A673 (cell line): Measurements from ENCODE around the gene NCKAP5. TPM values are rescaled to one million over a fixed set of nuclear protein-coding genes. Genes with fewer than 3 reads are reported as not detected.

Source experiments
- BruUV-seq: library from RNA; stranded (reverse); fragments of 400-500 nt; replicated peaks from 2 replicates; lab custom pipeline; 2021; lab: Mats Ljungman, UMichigan
- CTCF ChIA-PET: fragments of 300-600 bp; sonication (Branson Sonifier 250); formaldehyde crosslinking; loops from one replicate; lab custom pipeline; 2022; ENCODE audit warnings: antibody characterized with exemption; lab: Charles Lee
- POLR2A ChIA-PET: fragments of 300-600 bp; sonication (Branson Sonifier 250); formaldehyde crosslinking; loops from one replicate; lab custom pipeline; 2022; ENCODE audit warnings: antibody characterized with exemption; ENCODE audit not compliant: low non-redundant PET; lab: Charles Lee
- DNase-seq: peaks from one replicate; pipeline ENCODE4 v3.0.0-alpha.2; 2015; ENCODE audit warnings: low spot score
- H3K27ac ChIP-seq: fragments of 200-600 bp; sonication (generic); 2 replicates; pipeline ENCODE4 v1.5.1; 2016; ENCODE audit warnings: mixed run types, low read depth, mild to moderate bottlenecking, mixed read lengths, antibody characterized with exemption, low read length; ENCODE audit not compliant: poor library complexity, severe bottlenecking
- H3K27me3 ChIP-seq: fragments of 200-600 bp; sonication (generic); replicated peaks from 2 replicates; pipeline ENCODE4 v1.6.1; 2017; ENCODE audit warnings: mixed run types, low read depth, mild to moderate bottlenecking, mixed read lengths, antibody characterized with exemption, low read length; ENCODE audit not compliant: insufficient read depth, poor library complexity
- H3K36me3 ChIP-seq: fragments of 200-600 bp; sonication (generic); 2 replicates; pipeline ENCODE4 v1.6.1; 2016; ENCODE audit warnings: mixed run types, mild to moderate bottlenecking, mixed read lengths, antibody characterized with exemption, low read length; ENCODE audit not compliant: insufficient read depth, poor library complexity, severe bottlenecking
- H3K4me1 ChIP-seq: fragments of 200-600 bp; sonication (generic); 2 replicates; pipeline ENCODE4 v1.6.1; 2017; ENCODE audit warnings: mixed run types, mild to moderate bottlenecking, mixed read lengths, antibody characterized with exemption, low read length; ENCODE audit not compliant: insufficient read depth, poor library complexity, severe bottlenecking
- H3K4me3 ChIP-seq: fragments of 200-600 bp; sonication (generic); 2 replicates; pipeline ENCODE4 v1.5.1; 2016; ENCODE audit warnings: low read depth, mixed run types, mild to moderate bottlenecking, mixed read lengths, low read length; ENCODE audit not compliant: poor library complexity, severe bottlenecking
- H3K9me3 ChIP-seq: fragments of 200-600 bp; sonication (generic); 2 replicates; pipeline ENCODE4 v1.6.1; 2016; ENCODE audit warnings: mixed run types, low read depth, mild to moderate bottlenecking, mixed read lengths, antibody characterized with exemption, low read length; ENCODE audit not compliant: poor library complexity, severe bottlenecking
- EZH2 ChIP-seq: fragments of 200-600 bp; sonication (generic); IDR thresholded peaks from 2 replicates; pipeline ENCODE4 v1.6.1; 2017; ENCODE audit warnings: borderline replicate concordance, low read depth, mild to moderate bottlenecking, mixed read lengths, antibody characterized with exemption, low read length; ENCODE audit not compliant: poor library complexity, severe bottlenecking
- intact Hi-C: fragments of 100-400 bp; cut with micrococcal nuclease; formaldehyde crosslinking; loops from one replicate; pipeline ENCODE4 v1.10.0; 2022; ENCODE audit not compliant: unreplicated experiment
- total RNA-seq: library from RNA; stranded (reverse); gene quantifications from 2 replicates; pipeline ENCODE4 v1.2.3, GENCODE V29; 2021
- TF ChIP-seq, protein P1 (sequence below): fragments of 300-800, 200-600 bp; sonication (generic); conservative IDR thresholded peaks from 2 replicates; pipeline ENCODE4 v1.5.1; 2017; ENCODE audit warnings: low read depth, mild to moderate bottlenecking, antibody characterized with exemption, low read length, moderate library complexity, mixed read lengths

Gene NCKAP5
- total RNA-seq, 1 experiment from 2014 or later: 26.6 TPM

DNA sequence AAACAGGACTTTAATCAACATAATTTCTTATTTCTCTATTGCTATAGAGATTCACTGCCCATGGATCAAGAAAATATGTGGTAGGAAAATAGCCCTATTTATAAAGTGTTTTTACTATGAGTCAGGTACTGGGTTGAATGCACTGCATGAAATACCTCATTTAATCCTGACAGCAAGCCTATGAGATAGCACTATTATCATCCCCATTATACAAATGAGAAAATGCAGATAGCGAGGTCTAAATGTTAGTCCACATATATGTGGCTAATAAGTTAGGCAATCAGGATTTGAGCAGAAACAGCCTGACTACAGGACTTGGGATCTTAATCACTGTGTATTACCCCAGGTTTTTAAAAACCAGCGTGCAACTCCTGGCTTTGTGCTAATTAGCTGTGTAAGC lies 889.8 kb downstream of the NCKAP5 start:
- DNase-seq: no peak
- H3K27me3 ChIP-seq: no peaks in the 10 kb centered on the region
- no peak overlapping the region for H3K4me3 ChIP-seq
- CTCF ChIA-PET: no interaction called here
- TF ChIP-seq EZH2: no peak
- TF ChIP-seq, protein P1, sequence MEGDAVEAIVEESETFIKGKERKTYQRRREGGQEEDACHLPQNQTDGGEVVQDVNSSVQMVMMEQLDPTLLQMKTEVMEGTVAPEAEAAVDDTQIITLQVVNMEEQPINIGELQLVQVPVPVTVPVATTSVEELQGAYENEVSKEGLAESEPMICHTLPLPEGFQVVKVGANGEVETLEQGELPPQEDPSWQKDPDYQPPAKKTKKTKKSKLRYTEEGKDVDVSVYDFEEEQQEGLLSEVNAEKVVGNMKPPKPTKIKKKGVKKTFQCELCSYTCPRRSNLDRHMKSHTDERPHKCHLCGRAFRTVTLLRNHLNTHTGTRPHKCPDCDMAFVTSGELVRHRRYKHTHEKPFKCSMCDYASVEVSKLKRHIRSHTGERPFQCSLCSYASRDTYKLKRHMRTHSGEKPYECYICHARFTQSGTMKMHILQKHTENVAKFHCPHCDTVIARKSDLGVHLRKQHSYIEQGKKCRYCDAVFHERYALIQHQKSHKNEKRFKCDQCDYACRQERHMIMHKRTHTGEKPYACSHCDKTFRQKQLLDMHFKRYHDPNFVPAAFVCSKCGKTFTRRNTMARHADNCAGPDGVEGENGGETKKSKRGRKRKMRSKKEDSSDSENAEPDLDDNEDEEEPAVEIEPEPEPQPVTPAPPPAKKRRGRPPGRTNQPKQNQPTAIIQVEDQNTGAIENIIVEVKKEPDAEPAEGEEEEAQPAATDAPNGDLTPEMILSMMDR: no peak
- intact Hi-C loops: loop anchor here (10.0 kb wide), 4 partner anchors 296 to 1166 kb away; no protein-coding TSS in a partner anchor
- peaks cover 14% of the 10 kb centered on the region for H3K4me1 ChIP-seq
- BruUV-seq: no TSS peak
- no peaks in the 10 kb centered on the region for H3K9me3 ChIP-seq
- POLR2A ChIA-PET: no interaction called here
- no peaks in the 10 kb centered on the region for H3K36me3 ChIP-seq
- no peak overlapping the region for H3K27ac ChIP-seq

DNA sequence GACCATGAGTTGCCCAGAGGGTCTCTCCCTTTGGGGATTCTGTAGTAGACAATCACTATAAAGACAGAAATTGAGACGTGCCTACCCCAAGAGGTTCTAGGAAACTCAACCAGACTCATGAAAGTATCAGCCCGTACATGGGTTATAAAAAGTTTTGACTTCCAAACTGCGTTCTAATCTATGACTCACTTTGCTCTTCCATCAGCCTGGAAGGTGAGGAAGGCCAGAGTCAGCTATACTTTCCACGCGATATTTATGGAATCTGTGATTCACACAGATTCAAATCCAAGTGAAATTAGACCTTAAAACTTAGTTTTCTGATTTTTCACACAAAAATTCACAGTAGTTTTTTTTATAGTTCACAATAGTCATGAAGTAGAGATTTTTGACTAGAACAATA lies 890.6 kb downstream of the NCKAP5 start:
- no peak for DNase-seq
- BruUV-seq: no TSS peak
- peaks cover 22% of the 10 kb centered on the region for H3K4me1 ChIP-seq
- no peaks in the 10 kb centered on the region for H3K27me3 ChIP-seq
- CTCF ChIA-PET: no interaction called here
- TF ChIP-seq, protein P1: no peak
- intact Hi-C loops: loop anchor here (10.0 kb wide), 4 partner anchors 297 to 1167 kb away; no protein-coding TSS in a partner anchor
- H3K4me3 ChIP-seq: no peak overlapping the region
- H3K36me3 ChIP-seq: no peaks in the 10 kb centered on the region
- no peaks in the 10 kb centered on the region for H3K9me3 ChIP-seq
- H3K27ac ChIP-seq: no peak overlapping the region
- POLR2A ChIA-PET: no interaction called here

DNA sequence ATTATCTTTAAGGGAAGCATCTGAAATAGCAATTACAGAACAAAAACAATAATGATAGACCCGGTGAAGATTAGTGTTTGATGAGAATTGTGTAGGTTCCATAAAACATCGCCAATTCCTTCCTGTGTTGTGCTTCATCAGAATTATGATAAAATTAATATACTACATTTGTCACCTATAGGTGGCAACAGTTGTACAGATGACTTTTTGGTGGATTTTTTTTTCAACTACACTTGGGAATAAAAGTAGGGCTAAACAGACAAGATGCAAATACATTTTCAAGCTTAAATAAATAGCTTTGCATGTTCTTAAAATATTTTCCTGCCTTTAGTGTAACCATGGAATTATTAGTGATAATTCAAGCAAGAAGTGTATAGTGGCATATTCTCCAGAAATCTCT lies 891.3 kb downstream of the NCKAP5 start:
- intact Hi-C loops: loop anchor here (10.0 kb wide), 4 partner anchors 298 to 1168 kb away; no protein-coding TSS in a partner anchor
- Histone ChIP-seq H3K4me1 (peaks cover 25% of the 10 kb centered on the region), H3K27ac (no peak overlapping the region), H3K9me3 (no peaks in the 10 kb centered on the region), H3K27me3 (no peaks in the 10 kb centered on the region), H3K4me3 (no peak overlapping the region), H3K36me3 (no peaks in the 10 kb centered on the region)
- ChIA-PET POLR2A (interaction anchor here (0.6 kb wide), 1 partner anchor 155 kb away, joined by 3 read pairs; no protein-coding TSS in a partner anchor), CTCF (interaction anchor here (0.9 kb wide), 1 partner anchor 139 kb away, joined by 3 read pairs; no protein-coding TSS in a partner anchor)
- no TSS peak for BruUV-seq
- peak; percentile 43 for DNase-seq
- no peak for TF ChIP-seq EZH2
- TF ChIP-seq, protein P1: peak; percentile 51; the same call in 1 of the 2 replicates
